ENCODE data around the gene HSPA4.
"Not testable (repeated sequence)": the region's sequence is repeated elsewhere in the genome, so short reads cannot be mapped to it uniquely, and the experiment has no call there.

HSPA4 gene

GRCh38 chr5:133051542-133052316 is at the start of gene HSPA4:
Gene HSPA4, plus strand, starts transcription at chr5:133052013. Its CDS starts 238 bp downstream, at chr5:133052251.
- Histone ChIP-seq H3K4me3 (ENCODE audit: low read depth, low read length) (peak within 1 kb of the TSS; percentile 93), H3K9ac (peak within 1 kb of the TSS; percentile 97), H3K4me2 (ENCODE audit: low read length) (peak within 1 kb of the TSS; percentile 76), H3K9me3 (ENCODE audit: control insufficient read depth, low read length) (no peaks in the 10 kb centered on the region), H3K27ac (peak within 1 kb of the TSS; percentile 97), H2AFZ (peak within 1 kb of the TSS; percentile 89), H3K79me2 (peaks cover 42% of the 10 kb centered on the region), H3K4me1 (peaks cover 22% of the 10 kb centered on the region), H3K36me3 (ENCODE audit: control insufficient read depth, insufficient read depth, low read length) (no peaks in the 10 kb centered on the region), H3K27me3 (ENCODE audit: control insufficient read depth, insufficient read depth, low read length) (no peaks in the 10 kb centered on the region)
- TF ChIP-seq, protein P1, sequence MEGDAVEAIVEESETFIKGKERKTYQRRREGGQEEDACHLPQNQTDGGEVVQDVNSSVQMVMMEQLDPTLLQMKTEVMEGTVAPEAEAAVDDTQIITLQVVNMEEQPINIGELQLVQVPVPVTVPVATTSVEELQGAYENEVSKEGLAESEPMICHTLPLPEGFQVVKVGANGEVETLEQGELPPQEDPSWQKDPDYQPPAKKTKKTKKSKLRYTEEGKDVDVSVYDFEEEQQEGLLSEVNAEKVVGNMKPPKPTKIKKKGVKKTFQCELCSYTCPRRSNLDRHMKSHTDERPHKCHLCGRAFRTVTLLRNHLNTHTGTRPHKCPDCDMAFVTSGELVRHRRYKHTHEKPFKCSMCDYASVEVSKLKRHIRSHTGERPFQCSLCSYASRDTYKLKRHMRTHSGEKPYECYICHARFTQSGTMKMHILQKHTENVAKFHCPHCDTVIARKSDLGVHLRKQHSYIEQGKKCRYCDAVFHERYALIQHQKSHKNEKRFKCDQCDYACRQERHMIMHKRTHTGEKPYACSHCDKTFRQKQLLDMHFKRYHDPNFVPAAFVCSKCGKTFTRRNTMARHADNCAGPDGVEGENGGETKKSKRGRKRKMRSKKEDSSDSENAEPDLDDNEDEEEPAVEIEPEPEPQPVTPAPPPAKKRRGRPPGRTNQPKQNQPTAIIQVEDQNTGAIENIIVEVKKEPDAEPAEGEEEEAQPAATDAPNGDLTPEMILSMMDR (IDR thresholded peaks at IDR 0.05): no peak

DNA sequence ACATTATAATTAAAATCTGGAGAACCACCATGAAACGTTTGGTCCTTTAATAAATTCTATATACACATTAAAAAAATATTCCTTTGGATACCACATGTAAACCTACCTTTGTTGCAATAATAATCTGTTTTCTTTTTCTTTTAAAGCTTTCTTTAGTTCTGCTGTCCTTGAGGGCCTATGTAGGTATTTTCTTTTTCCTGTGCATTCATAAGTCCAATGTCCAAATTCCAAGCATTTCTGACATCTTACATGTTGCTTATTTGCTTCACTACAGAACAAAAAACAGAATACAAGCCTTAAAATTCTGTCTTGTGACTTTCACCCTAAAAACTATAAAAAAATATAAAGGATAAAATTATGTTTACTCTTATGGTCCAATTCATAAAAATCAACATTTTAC is 45.2 kb upstream of the HSPA4 start:
- no peak overlapping the region for H3K4me2 ChIP-seq (ENCODE audit: low read length)
- H3K4me1 ChIP-seq: no peaks in the 10 kb centered on the region
- H3K79me2 ChIP-seq: peaks cover 5% of the 10 kb centered on the region
- TF ChIP-seq, protein P1 (IDR thresholded peaks at IDR 0.05): no peak
- no peak overlapping the region for H3K27ac ChIP-seq
- no peak overlapping the region for H2AFZ ChIP-seq
- H3K4me3 ChIP-seq (ENCODE audit: low read depth, low read length): no peak overlapping the region
- no peak overlapping the region for H3K9ac ChIP-seq
- no peaks in the 10 kb centered on the region for H3K9me3 ChIP-seq (ENCODE audit: control insufficient read depth, low read length)
- H3K27me3 ChIP-seq (ENCODE audit: control insufficient read depth, insufficient read depth, low read length): no peaks in the 10 kb centered on the region
- no peaks in the 10 kb centered on the region for H3K36me3 ChIP-seq (ENCODE audit: control insufficient read depth, insufficient read depth, low read length)

DNA sequence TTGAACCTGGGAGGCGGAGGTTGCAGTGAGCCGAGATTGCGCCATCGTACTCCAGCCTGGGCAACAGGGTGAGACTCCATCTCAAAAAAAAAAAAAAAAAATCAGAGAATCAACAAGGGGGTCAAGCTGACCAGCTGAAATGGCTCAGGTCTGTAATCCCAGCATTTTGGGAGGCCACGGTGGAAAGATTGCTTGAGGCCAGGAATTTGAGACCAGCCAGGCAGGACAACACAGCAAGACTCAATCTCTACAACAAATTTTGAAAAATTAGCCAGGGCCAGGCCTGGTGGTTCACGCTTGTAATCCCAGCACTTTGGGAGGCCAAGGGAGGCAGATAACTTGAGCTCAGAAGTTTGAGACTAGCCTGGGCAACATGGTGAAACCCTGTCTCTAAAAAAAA is 43.4 kb upstream of the HSPA4 start:
- H3K4me3 ChIP-seq (ENCODE audit: low read depth, low read length); H3K27ac ChIP-seq; H2AFZ ChIP-seq; H3K4me1 ChIP-seq; H3K9me3 ChIP-seq (ENCODE audit: control insufficient read depth, low read length); H3K9ac ChIP-seq; H3K36me3 ChIP-seq (ENCODE audit: control insufficient read depth, insufficient read depth, low read length); H3K79me2 ChIP-seq; H3K4me2 ChIP-seq (ENCODE audit: low read length); H3K27me3 ChIP-seq (ENCODE audit: control insufficient read depth, insufficient read depth, low read length): not testable (repeated sequence)

DNA sequence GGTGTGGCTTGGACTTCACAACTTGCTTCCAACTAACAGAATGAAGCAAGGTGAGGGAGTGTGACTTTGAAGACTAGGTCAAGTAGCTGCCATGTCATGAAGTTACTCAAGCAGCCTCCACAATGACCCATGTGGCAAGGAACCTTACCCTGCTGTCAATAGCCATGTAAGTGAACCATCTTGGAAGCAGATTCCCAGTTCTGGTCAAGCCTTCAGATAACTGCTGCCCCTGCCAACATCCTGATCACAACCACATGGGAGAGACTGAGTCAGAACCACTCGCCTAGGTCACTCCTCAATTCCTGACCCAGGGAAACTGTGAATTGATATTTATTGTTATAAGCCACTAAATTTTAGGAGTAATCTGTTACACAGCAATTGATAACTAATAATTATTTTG is 36.3 kb upstream of the HSPA4 start:
- H3K79me2 ChIP-seq: peaks cover 29% of the 10 kb centered on the region
- TF ChIP-seq, protein P1 (IDR thresholded peaks at IDR 0.05): no peak
- no peak overlapping the region for H3K9ac ChIP-seq
- H2AFZ ChIP-seq: no peak overlapping the region
- no peaks in the 10 kb centered on the region for H3K27me3 ChIP-seq (ENCODE audit: control insufficient read depth, insufficient read depth, low read length)
- H3K27ac ChIP-seq: no peak overlapping the region
- H3K9me3 ChIP-seq (ENCODE audit: control insufficient read depth, low read length): no peaks in the 10 kb centered on the region
- H3K36me3 ChIP-seq (ENCODE audit: control insufficient read depth, insufficient read depth, low read length): no peaks in the 10 kb centered on the region
- no peaks in the 10 kb centered on the region for H3K4me1 ChIP-seq
- H3K4me2 ChIP-seq (ENCODE audit: low read length): no peak overlapping the region
- H3K4me3 ChIP-seq (ENCODE audit: low read depth, low read length): no peak overlapping the region

DNA sequence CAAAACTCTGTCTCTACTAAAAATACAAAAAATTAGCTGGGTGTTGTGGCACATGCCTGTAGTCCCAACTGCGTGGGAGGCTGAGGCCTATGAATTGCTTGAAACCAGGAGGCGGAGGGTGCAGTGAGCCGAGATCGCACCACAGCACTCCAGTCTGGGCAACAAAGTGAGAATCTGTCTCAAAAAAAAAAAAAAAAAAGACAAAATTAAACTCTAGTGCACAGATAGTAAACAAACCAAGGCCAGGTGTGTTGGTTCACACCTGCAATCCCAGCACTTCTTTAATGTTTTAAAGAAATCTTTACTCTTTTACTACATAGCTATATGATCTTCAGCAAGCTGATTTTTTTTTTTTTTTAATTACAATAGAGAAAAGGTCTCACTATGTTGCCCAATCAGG is 33.8 kb upstream of the HSPA4 start:
- H3K27me3 ChIP-seq (ENCODE audit: control insufficient read depth, insufficient read depth, low read length): no peaks in the 10 kb centered on the region
- H3K36me3 ChIP-seq (ENCODE audit: control insufficient read depth, insufficient read depth, low read length): no peaks in the 10 kb centered on the region
- H2AFZ ChIP-seq: no peak overlapping the region
- no peak overlapping the region for H3K4me3 ChIP-seq (ENCODE audit: low read depth, low read length)
- peaks cover 28% of the 10 kb centered on the region for H3K79me2 ChIP-seq
- no peak overlapping the region for H3K27ac ChIP-seq
- no peak overlapping the region for H3K4me2 ChIP-seq (ENCODE audit: low read length)
- no peak overlapping the region for H3K9ac ChIP-seq
- H3K4me1 ChIP-seq: no peaks in the 10 kb centered on the region
- H3K9me3 ChIP-seq (ENCODE audit: control insufficient read depth, low read length): no peaks in the 10 kb centered on the region
- TF ChIP-seq, protein P1 (IDR thresholded peaks at IDR 0.05): no peak

- H3K4me3 ChIP-seq (ENCODE audit: low read depth, low read length); H3K9me3 ChIP-seq (ENCODE audit: control insufficient read depth, low read length); H3K27me3 ChIP-seq (ENCODE audit: control insufficient read depth, insufficient read depth, low read length); H3K36me3 ChIP-seq (ENCODE audit: control insufficient read depth, insufficient read depth, low read length); H2AFZ ChIP-seq; H3K4me2 ChIP-seq (ENCODE audit: low read length); H3K9ac ChIP-seq; H3K4me1 ChIP-seq; H3K27ac ChIP-seq: not testable (repeated sequence)
- H3K79me2 ChIP-seq: peaks cover 32% of the 10 kb centered on the region
These were observed 32.3 kb upstream of the HSPA4 start for GRCh38 chr5:133019471-133019870.

Data from parathyroid adenoma (tissue), 2 donors.